ENCODE data around the gene GIPC2.

Gene GIPC2

DNA sequence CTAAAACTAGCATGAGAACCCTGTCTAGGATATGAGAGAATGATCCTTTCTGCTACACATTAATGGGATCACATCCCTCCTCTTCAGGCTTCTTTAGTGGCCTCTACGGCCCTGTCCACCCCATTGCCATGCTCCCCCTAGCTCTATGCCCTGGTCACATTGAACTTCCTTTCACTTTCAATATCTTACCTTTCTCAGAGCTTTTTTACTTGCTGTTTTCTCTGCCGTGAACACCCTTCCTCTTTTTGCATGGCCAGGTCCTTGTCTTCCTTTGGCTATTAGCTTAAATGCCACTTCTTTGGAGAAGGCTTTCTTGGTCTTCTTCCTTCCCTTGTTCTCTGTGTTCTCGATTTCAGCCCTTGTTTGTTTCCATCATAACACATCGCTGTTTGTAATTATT, 97.4 kb downstream of the GIPC2 start:
- no peak for DNase-seq (ENCODE audit: low spot score)
- H3K27ac ChIP-seq, result no peak overlapping the region
- TF ChIP-seq, protein P1, sequence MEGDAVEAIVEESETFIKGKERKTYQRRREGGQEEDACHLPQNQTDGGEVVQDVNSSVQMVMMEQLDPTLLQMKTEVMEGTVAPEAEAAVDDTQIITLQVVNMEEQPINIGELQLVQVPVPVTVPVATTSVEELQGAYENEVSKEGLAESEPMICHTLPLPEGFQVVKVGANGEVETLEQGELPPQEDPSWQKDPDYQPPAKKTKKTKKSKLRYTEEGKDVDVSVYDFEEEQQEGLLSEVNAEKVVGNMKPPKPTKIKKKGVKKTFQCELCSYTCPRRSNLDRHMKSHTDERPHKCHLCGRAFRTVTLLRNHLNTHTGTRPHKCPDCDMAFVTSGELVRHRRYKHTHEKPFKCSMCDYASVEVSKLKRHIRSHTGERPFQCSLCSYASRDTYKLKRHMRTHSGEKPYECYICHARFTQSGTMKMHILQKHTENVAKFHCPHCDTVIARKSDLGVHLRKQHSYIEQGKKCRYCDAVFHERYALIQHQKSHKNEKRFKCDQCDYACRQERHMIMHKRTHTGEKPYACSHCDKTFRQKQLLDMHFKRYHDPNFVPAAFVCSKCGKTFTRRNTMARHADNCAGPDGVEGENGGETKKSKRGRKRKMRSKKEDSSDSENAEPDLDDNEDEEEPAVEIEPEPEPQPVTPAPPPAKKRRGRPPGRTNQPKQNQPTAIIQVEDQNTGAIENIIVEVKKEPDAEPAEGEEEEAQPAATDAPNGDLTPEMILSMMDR (IDR thresholded peaks at IDR 0.05), result no peak
- H3K4me3 ChIP-seq, result no peak overlapping the region

DNA sequence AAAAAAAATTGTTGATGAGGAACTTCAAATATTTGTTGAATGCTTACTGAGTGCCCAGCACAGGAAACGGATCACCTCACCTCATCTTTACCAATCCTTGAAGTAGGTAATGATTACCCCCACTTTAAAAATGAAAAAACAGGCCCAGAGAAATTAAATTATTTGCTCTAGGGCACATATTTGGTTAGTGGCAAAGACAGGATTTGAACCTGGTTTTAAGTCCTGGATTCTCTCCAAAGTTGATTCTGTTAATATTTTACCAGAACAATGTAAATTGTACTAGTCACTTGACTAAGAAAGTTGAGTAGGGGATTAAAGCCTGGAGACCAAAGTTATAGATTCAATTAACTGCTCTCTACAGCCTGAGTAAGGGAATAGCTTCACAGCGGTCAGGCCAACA, 97.9 kb downstream of the GIPC2 start:
- TF ChIP-seq, protein P1 (IDR thresholded peaks at IDR 0.05), result no peak
- Histone ChIP-seq H3K27ac (no peak overlapping the region), H3K4me3 (no peak overlapping the region)
- DNase-seq (ENCODE audit: low spot score), result no peak

DNA sequence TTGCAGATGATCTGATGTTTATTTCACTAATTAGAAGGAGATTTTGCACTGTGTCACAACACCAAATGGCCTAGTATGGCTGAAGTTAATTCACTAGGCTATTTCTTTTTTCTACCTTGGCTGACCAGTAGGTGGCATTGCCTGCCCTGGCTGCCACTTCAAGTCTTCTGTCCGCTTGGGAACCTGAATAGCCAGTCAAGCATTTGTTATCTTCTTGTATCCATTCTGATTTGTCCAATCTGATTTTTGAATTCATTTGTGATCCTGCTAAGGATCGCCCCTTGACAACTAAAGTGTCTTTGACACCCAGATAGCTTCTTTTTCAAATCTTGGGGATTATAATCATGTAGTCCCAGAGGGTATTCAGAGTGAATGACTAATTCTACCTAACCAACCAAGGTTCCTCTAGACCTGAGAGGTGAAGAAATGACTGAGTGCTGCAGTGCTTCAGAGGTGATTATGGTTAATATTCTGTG, 99.4 kb downstream of the GIPC2 start:
- TF ChIP-seq, protein P1 (IDR thresholded peaks at IDR 0.05), result peak; percentile 80
- no peak for DNase-seq (ENCODE audit: low spot score)
- no peak overlapping the region for H3K27ac ChIP-seq
- no peak overlapping the region for H3K4me3 ChIP-seq

DNA sequence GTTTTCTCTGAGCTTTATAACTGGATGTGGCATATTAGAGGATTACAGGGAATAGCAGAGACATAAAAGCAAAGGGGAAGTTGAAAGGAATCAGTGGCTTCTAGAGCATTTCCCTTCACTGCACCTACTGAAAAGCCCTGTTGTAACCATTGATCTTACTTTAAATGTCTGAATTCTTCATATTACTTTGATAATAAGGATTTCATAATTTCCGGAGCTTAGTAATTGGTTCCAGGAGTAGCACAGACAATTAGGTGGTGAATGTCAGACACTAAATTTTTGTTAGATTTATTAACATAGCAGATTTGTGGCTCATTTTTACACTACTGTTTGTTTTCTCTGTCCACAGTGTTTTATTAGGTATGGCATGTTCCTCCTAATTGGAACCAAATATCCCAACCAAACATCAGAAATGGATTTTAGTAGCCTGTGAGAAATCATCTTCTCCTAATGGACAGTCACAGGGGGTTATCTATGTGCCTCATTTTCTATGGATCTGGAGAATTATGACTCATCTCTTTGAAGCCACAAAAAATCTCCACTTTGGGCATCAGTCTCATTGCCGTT, 100.5 kb downstream of the GIPC2 start:
- TF ChIP-seq, protein P1 (IDR thresholded peaks at IDR 0.05), result no peak
- H3K27ac ChIP-seq, result no peak overlapping the region
- DNase-seq (ENCODE audit: low spot score), result no peak
- H3K4me3 ChIP-seq, result no peak overlapping the region

DNA sequence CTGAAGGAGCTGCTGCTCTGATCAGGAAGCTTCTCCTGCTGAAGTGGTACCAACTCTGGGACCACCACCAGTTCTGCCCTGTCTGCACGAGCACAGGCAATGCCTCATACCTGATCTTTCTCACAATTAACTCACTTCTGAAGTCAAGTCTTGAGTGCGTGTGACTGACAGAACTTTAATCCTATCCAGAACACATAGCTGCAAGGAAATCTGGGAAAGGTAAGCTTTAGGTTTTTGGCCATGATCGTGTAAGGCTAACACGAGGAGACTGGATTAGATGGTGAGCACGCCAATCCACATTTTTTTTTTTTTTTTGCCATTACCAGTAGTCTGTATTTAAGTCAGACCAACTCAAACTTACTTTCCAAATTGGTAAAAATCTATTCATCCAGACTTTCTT, 101.3 kb downstream of the GIPC2 start:
- no peak for DNase-seq (ENCODE audit: low spot score)
- TF ChIP-seq, protein P1 (IDR thresholded peaks at IDR 0.05), result no peak
- H3K27ac ChIP-seq, result no peak overlapping the region
- H3K4me3 ChIP-seq, result no peak overlapping the region

DNA sequence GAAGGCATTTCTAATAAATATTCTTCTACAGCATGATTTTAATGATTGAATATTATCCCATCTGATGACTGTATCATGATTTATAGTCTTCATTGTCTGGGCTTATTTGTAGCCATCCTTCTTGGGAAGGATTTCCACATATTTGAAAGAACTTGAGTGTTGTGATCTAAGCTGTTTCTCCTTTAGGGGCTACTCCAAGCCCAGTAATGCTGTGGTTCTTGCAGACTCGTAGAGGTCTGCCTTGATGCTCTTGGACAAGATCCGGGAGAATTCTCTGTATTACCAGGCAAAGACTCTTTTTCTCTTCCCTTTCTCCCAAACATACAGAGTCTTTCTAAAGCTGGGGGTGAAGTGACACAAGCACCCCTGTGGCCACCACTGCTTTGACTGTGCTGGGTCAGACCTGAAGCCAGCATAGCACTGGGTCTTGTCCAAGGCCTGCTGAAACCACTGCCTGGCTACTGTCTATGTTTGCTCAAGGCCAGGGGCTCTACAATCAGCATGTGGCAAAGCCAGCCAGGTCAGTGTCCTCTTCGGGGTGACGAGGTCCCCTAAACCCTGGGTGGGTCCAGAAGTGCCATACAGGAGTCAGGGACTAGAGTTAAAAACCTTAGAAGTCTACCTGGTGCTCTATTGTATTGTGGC, 107.4 kb downstream of the GIPC2 start:
- DNase-seq (ENCODE audit: low spot score), result no peak
- TF ChIP-seq, protein P1 (IDR thresholded peaks at IDR 0.05), result no peak
- Histone ChIP-seq H3K27ac (no peak overlapping the region), H3K4me3 (no peak overlapping the region)

DNA sequence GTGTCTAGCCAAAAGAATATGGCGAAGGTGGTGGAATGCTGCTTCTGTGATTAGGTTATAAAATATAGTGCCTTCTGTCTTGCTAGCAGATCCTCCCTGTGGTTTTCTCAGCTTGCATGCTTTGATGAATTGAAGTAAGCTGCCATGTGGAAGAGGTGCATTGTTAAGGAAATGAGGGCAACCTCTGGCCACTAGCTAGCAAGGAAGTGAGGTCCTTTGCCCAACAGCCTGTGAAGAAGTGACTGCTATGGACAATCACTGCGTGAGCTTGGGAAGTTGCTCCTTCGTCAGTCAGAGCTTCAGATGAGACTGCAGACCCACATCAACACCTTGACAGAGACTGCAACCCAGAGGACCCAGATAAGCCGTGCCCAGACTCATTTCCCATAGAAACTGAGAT, 109.4 kb downstream of the GIPC2 start:
- Histone ChIP-seq H3K27ac (no peak overlapping the region), H3K4me3 (no peak overlapping the region)
- no peak for DNase-seq (ENCODE audit: low spot score)
- TF ChIP-seq, protein P1 (IDR thresholded peaks at IDR 0.05), result no peak
